Ishikawa (cell line): ENCODE measurements around the gene MLC1.
A peak's percentile ranks its signal among the peaks of the same experiment; 100 is the strongest.

Experiments used
- CEBPB ChIP-seq: IDR thresholded peaks from 2 replicates; pipeline ENCODE4 v1.6.1; 2012
- CREB1 ChIP-seq: IDR thresholded peaks from 2 replicates; pipeline ENCODE4 v1.6.1; 2012; ENCODE audit warnings: low read depth
- EGR1 ChIP-seq: IDR thresholded peaks from 2 replicates; pipeline ENCODE4 v1.6.1; 2012
- EP300 ChIP-seq: IDR thresholded peaks from 2 replicates; pipeline ENCODE4 v1.6.1; 2012; ENCODE audit warnings: borderline replicate concordance
- FOXM1 ChIP-seq: IDR thresholded peaks from 2 replicates; pipeline ENCODE4 v1.6.1; 2012; ENCODE audit warnings: low read depth, borderline replicate concordance
- NFIC ChIP-seq: IDR thresholded peaks from 2 replicates; pipeline ENCODE4 v1.6.1; 2012
- RAD21 ChIP-seq: IDR thresholded peaks from 2 replicates; pipeline ENCODE4 v1.6.1; 2012; ENCODE audit warnings: low read depth
- TAF1 ChIP-seq: IDR thresholded peaks from 2 replicates; pipeline ENCODE4 v1.6.1; 2012; ENCODE audit warnings: low read depth, mild to moderate bottlenecking
- TCF12 ChIP-seq: IDR thresholded peaks from 2 replicates; pipeline ENCODE4 v1.6.1; 2012; ENCODE audit warnings: low read depth
- TEAD4 ChIP-seq: IDR thresholded peaks from 2 replicates; pipeline ENCODE4 v1.6.1; 2012
- YY1 ChIP-seq: IDR thresholded peaks from 2 replicates; pipeline ENCODE4 v1.6.1; 2012; ENCODE audit warnings: low read depth
- ZBTB7A ChIP-seq: IDR thresholded peaks from 2 replicates; pipeline ENCODE4 v1.6.1; 2012; ENCODE audit warnings: low read depth
- TF ChIP-seq, protein P1 (sequence below): IDR thresholded peaks from 2 replicates; pipeline ENCODE4 v1.6.1; 2012; ENCODE audit warnings: low read depth, mild to moderate bottlenecking
- TF ChIP-seq, protein P2 (sequence below): IDR thresholded peaks from 2 replicates; pipeline ENCODE4 v1.6.1; 2012
- TF ChIP-seq, protein P3 (sequence below): IDR thresholded peaks from 2 replicates; pipeline ENCODE4 v1.6.1; 2012

Gene MLC1

DNA sequence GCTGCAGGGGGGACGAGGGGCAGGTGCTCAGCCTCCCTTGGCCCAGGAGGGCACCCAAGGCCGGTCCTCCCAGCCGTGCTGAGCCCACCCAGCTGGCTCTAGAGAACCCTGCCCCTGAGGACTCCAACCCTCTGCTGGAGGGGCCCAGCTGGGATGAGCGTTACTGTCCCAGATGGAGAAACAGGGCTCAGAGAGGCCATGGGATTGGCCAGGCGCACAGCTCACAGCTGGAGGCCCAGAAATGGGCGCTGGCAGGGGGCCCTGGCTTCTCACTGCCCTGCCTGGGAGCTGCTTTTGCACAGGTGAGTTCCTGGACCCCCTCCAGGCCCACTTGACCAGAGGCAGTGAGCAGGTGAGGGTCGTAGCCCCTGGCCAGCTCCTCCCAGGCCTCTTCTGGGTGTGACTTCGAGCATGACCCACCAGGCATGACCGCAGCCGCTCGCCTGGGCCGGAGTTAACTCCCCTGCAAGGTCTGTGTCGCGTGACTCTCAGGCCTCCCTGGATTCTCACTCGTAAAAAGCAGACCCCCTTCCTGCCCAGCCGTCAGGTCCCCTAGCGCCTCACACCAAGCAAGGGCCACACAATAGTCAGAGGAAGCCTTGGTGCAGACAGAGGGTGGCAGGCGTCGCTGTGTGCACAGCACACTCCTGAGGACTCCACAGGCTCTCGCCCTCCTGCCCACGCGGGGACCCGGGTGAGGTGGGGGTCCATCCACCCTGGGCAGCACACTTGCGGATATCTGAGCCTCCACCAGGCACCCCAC, 52.9 kb downstream of the MLC1 start:
- TF ChIP-seq RAD21 (no peak), TCF12 (no peak), NFIC (no peak), CREB1 (no peak), TAF1 (no peak), YY1 (no peak)
- TF ChIP-seq, protein P1, sequence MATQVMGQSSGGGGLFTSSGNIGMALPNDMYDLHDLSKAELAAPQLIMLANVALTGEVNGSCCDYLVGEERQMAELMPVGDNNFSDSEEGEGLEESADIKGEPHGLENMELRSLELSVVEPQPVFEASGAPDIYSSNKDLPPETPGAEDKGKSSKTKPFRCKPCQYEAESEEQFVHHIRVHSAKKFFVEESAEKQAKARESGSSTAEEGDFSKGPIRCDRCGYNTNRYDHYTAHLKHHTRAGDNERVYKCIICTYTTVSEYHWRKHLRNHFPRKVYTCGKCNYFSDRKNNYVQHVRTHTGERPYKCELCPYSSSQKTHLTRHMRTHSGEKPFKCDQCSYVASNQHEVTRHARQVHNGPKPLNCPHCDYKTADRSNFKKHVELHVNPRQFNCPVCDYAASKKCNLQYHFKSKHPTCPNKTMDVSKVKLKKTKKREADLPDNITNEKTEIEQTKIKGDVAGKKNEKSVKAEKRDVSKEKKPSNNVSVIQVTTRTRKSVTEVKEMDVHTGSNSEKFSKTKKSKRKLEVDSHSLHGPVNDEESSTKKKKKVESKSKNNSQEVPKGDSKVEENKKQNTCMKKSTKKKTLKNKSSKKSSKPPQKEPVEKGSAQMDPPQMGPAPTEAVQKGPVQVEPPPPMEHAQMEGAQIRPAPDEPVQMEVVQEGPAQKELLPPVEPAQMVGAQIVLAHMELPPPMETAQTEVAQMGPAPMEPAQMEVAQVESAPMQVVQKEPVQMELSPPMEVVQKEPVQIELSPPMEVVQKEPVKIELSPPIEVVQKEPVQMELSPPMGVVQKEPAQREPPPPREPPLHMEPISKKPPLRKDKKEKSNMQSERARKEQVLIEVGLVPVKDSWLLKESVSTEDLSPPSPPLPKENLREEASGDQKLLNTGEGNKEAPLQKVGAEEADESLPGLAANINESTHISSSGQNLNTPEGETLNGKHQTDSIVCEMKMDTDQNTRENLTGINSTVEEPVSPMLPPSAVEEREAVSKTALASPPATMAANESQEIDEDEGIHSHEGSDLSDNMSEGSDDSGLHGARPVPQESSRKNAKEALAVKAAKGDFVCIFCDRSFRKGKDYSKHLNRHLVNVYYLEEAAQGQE, result no peak
- TF ChIP-seq, protein P2, sequence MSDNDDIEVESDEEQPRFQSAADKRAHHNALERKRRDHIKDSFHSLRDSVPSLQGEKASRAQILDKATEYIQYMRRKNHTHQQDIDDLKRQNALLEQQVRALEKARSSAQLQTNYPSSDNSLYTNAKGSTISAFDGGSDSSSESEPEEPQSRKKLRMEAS, result no peak

DNA sequence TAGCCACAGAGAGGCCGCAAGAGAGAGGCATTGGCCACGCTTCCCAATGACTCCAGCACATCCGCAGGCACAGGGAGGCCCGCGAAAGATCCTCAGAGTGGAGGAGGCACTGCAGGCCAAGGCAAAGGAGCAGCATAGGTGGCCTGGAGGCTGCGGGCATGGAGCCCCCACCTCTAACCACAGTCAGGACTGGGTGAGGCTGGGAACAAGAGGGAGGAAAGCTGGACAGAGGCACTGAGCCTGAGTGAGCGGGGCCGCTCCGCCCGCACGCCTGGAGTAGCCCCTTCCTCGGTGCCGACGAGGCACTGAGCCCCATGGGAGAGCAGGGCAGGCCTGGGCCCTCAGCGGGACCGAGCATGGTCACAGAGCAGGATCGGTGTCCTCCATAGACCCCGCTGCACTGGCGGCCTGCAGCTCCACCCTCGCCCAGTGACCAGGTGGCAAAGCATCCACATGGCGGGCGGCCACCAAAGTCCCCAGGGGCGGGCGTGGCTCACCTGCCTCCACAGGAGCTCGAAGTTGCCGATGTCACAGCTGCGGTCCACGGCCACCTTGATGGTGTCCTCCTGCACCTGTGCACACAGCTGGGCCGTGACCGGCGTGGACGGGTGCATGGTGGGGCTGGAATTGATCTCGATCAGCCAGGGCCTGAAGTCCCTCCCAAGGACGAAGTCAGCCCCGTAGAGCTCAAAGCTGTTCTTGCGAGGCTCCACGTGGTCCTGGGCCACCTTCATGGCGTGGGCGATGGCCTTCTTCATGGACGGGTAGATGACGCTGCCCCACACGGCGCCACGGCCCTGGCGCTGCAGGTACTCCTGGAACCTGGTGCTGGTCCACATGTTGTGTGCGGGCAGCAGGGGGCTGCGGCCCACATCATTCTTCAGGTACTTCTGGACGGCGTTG, 53.8 kb downstream of the MLC1 start:
- TF ChIP-seq, protein P1, result peak; percentile 35; the same call in 1 of the 2 replicates
- TF ChIP-seq FOXM1 (no peak), EGR1 (no peak)

DNA sequence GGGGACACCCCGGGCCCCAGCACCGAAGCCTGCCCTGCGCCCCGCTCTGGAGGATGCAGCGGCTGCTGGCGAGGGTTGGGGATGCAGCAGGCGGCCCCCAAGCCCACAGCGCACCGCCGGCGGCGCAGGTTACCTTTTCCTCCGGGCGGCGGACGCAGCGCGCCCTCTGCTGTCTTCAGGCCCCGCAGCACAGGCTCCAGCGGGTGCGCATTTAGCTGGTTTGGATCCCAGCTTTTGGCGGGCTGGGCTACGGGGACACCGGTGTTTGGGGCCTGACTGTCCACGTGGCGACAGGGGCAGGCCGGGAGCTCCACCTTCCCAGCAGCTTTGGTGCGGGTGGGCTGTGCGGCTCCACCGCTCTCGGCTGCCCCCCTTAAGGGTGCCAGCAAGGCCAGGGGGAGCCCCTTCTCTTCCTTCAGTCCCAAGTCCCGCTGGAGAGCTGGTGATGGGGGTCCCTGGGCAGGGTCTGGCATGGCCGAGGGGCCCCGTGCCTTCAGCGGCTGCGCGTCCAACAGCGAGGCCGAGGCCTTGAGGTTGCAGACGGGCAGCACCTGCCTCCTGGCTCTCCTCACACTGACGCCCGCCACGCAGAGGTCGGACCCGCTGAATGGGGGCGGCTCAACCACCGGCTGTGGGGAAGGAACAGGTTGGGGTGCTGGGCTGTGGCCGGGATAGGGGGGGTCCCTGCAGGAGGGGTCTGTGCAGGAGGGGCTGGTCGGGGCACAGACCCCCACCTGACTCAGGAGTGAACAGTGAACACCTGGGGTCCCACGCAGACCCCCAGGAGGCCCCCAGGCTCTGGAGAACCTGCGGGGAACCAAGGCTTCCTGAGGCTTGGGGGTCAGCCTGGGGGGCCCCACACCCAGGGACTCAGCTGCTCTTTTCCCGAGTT, 54.7 kb downstream of the MLC1 start:
- TF ChIP-seq, protein P1, result 0 out of 2 replicates have a peak, but pooled peaks have one; percentile 5
- TF ChIP-seq CREB1 (no peak), TAF1 (no peak), FOXM1 (no peak), EGR1 (no peak), RAD21 (peak; percentile 98), EP300 (no peak), NFIC (no peak), CEBPB (no peak), ZBTB7A (no peak; the same call in 1 of the 2 replicates), TEAD4 (peak; percentile 29; the same call in 1 of the 2 replicates), YY1 (0 out of 2 replicates have a peak, but pooled peaks have one; percentile 36), TCF12 (no peak; the same call in 1 of the 2 replicates)
- TF ChIP-seq, protein P2, result peak; percentile 94
- TF ChIP-seq, protein P3, sequence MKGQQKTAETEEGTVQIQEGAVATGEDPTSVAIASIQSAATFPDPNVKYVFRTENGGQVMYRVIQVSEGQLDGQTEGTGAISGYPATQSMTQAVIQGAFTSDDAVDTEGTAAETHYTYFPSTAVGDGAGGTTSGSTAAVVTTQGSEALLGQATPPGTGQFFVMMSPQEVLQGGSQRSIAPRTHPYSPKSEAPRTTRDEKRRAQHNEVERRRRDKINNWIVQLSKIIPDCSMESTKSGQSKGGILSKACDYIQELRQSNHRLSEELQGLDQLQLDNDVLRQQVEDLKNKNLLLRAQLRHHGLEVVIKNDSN, result peak; percentile 56
